ENCODE measurements around the gene TECR.
"Not testable (repeated sequence)": the region's sequence is repeated elsewhere in the genome, so short reads cannot be mapped to it uniquely, and the experiment has no call there.

TECR gene

GRCh38 chr19:14540741-14541525 lies 11.5 kb downstream of the TECR start:
- DNase-seq = no peak

DNA sequence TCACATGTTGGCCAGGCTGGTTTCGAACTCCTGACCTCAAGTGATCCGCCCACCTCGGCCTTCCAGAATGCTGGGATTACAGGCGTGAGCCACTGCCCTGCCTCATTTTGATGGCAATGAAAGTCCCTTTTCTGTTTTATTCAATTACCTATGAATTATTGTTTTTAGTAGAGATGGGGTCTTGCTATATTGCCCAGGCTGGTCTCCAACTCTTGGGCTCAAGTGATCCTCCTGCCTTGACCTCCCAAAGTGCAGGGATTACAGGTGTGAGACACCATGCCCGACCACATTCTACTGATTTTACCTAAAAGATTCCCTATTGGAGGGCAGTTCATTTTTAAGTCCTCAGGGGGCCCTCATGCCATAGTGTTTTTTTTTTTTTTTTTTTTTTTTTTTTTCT lies 12.6 kb downstream of the TECR start:
- DNase-seq = not testable (repeated sequence)

GRCh38 chr19:14542711-14543328 lies 13.4 kb downstream of the TECR start:
- no peak for DNase-seq

GRCh38 chr19:14544047-14544446 lies 14.7 kb downstream of the TECR start:
- no peak for DNase-seq

DNA sequence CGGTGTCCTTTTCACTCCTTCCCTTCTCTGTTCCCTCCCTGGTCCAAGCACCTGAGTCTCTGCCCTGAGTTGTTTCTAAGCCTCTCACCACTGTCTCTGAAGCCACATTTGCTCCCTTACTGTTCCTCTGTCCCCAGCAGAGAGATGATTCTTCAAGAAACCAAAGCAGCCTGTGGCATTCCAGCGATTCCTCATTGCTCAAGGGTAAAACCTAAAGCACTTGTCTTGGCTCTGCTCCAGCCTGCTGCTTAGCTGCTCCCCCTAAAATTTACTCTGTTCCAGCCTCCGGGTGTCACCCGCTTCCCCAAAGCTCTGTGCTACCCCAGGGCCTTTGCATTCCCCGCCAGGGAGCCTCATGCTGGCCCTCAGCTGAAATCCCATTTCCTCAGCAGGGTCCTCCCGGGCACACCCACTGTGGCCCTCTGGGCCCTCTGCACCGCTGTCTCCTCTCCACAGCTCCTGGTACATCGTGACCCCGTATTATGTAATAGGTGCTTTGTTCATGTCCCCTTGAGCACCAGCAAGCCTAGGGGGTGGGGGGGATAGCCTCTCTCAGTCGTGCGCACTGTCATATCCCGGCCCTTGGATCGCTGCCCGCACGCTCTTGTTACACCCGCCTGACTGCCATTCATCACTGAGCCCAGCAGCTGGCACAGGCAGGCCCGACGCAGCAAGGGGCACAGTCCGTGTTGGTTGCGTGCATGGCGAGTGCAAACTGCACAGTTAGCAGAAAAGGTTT lies 15.8 kb downstream of the TECR start:
- peak; percentile 95 for DNase-seq

- peak; percentile 95 for DNase-seq
Observed at GRCh38 chr19:14545716-14546082, 16.3 kb downstream of the TECR start.

- no peak for DNase-seq
Observed at GRCh38 chr19:14550201-14550754, 20.9 kb downstream of the TECR start.

- DNase-seq = not testable (repeated sequence)
Observed at GRCh38 chr19:14551134-14552005, 22.0 kb downstream of the TECR start.

GRCh38 chr19:14552006-14552360 lies 22.6 kb downstream of the TECR start:
- not testable (repeated sequence) for DNase-seq

GRCh38 chr19:14553042-14553938 lies 23.9 kb downstream of the TECR start:
- DNase-seq = no peak

DNA sequence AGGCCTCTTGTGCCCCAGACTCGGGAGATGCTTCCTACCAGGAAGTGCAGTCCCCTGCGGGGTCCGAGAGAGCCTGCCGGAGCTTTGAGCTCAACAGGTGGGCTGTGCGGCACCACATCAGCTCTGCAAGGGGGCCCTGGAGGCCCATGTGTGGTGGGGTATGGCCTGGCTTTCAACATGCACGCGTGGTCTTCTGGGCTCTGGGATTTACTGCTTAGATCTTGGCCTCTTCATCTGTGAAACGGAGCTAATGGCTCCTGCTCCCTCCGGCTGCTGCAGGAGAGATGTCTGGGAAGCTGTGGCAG lies 24.5 kb downstream of the TECR start:
- no peak for DNase-seq

DNA sequence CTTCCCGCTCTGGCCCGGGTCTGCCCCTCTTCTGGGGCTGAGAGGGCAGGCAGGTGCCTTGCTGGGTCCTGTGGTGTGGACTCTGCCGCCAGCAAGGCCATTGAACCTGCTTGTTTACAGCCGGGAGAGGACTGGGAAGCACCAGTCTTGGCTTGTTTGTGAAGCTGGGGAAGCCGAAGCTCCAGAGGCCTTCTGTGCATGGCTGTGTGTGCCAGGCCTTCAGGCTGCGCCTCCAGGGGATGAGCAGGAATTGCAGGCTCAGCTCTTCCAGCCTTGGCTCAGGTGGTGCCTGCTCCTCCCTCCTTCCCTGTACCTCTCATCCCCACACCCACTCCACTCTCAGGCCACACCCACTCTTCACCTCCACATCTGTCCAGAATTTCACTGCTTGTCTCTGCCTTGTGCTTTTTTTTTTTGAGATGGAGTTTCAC lies 25.0 kb downstream of the TECR start:
- DNase-seq = peak; percentile 16

GRCh38 chr19:14555918-14556661 lies 26.7 kb downstream of the TECR start:
- DNase-seq = no peak

DNA sequence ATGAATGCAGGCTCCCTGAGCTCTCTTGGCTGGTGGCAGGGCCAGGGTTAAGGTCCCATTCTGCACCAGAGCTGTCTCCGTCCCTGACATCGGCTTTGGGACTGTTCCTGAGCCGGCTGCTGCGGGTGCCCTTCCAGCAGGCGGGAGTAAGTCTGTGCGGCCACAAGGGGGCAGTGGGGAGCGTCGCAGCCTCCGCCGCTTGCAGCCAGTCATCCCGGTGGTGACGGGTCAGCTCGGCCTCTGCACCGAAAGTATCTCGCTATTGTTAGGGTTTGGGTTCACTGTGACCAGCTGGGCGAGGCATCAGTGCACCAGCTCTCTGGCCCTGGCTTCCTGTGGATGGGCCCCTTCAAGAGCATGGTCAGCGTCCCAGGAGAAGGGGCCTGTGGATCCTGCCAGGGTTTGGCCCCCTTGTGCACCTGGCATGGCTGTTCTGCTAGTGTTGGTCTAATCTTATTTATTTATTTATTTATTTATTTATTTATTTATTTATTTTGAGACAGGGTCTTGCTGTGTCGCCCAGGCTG lies 27.3 kb downstream of the TECR start:
- DNase-seq = peak; percentile 13

DNA sequence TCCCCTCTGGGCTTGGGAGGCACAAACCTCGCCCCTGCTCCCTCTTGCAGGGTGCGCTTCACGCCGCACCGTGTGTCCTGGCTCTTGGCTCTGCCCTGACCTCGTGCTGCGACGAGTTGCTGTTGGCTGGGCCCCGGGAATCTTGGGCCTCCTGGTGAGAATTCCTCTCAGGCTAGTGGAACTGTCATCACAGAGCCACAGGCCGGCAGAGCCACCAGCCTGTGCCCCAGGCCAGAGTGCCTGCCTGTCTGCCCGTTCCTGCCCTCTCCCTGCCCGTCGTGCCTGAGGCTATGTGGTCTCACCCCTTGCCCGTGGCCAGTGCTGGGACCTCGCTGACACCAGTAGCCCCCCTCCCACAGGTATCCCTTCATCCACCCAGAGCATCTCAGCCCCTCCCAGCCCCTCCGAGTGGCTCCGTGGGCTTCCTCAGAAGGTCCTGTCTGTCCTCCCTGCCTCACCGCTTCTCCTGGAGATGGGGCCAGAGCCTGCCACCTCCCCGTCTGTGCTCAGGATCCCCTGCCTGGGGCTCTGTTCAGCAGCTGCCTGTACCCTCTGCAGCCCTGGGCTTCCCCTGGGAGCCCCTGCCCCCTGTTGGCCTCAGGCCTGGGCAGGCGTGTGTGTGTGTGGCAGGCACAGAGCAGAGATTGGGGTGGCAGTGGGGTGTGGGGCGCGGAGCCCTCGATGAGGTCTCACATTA lies 29.1 kb downstream of the TECR start:
- no peak for DNase-seq

GRCh38 chr19:14559916-14560775 lies 30.8 kb downstream of the TECR start:
- no peak for DNase-seq

GRCh38 chr19:14560776-14561108 lies 31.3 kb downstream of the TECR start:
- DNase-seq = no peak

GRCh38 chr19:14561249-14561648 lies 31.9 kb downstream of the TECR start:
- DNase-seq = no peak

DNA sequence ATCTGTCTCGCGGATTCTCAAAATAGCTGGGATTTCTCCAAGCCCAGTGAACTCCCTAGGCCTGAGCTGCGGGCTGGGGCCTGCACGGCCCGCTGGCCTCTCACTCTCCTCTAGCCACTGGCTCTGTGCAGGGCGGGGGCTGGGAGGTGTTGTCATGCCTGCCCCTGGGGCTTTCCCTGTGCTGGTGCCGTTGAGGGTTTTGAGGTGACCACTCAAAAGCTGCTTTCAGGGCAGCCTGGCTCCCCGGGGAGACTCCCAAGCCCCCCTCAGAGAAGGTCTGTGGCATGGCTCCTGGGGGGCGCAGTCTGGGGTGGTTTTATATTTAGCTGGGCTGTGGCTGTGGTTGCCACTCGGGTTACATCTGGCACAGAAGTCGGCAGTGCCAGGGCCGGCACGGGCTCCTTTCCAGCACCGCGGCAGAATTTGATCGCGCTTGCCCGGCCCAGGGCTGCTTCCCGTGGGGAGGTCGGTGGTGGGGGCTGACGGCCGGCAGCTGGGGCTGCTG lies 32.5 kb downstream of the TECR start:
- DNase-seq = peak; percentile 37

Data from NCI-H2107 (cell line).